NCI-H1417 treated with DMSO at 0.1 percent for 48 hours (cell line): ENCODE measurements around the gene ADAM10.
A peak's percentile ranks its signal among the peaks of the same experiment; 100 is the strongest.
"Not testable (repeated sequence)": the region's sequence is repeated elsewhere in the genome, so short reads cannot be mapped to it uniquely, and the experiment has no call there.

Experiments
- DNase-seq: peaks from one replicate; lab custom pipeline; 2025; lab: John Stamatoyannopoulos, UW

The ADAM10 gene

GRCh38 chr15:58671186-58671585 is 78.3 kb downstream of the ADAM10 start:
- no peak for DNase-seq

GRCh38 chr15:58669108-58669507 is 80.4 kb downstream of the ADAM10 start:
- peak; percentile 85 for DNase-seq

DNA sequence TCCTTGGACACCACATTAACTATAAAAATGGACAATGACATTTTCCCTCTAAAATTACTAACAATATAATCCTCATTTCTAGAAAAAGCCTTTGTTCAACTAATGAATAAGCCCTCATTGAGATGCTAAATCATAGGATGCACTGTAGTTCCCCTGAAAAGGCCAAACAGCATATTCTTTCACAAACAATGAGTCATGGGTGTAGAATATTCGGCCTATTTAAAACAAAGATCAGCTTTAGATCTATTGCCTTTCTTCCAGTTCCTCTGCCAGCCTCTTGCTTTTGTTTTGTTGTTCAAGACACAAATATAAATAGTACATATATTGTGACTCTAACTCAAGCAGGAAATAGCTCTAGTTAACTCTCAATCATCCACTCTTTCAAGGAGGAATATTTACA is 82.5 kb downstream of the ADAM10 start:
- no peak for DNase-seq

DNA sequence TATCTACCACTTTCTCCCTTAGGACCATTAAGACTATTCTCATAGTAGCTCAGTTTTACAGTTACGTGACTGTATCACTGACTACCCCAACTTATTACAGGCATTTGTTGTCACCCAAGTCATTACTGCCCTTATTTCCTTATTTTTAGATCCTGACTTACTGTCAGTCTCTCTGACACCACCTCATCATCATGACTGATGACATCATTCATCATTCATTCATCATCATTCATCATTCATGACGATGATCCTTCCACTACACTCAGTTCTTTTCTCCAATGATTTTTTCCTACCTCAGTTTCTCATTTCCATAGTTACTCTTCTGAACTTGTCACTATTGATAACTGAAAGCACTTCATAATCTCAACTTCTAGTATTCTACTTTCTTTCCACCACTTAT is 83.8 kb downstream of the ADAM10 start:
- DNase-seq = no peak

GRCh38 chr15:58650102-58650501 is 99.4 kb downstream of the ADAM10 start:
- no peak for DNase-seq

DNA sequence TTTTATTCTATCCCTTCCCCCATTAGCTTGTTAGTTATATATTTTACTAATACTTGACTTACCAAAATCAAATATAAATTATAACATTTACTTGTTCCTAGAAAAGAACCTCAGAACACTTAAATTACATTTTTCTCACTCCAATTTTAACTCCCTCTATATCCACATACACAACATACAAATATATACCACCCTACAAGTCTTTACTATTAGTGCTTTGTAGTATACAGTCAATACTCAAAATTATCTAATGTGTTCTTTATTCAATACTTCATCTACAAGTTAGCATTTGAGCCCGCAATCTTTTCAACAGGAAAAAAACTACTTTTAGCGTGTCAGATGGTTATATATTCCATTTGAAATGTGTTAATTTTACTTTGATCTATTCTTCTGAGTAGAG is 100.3 kb downstream of the ADAM10 start:
- DNase-seq = no peak

GRCh38 chr15:58643996-58644395 is 105.5 kb downstream of the ADAM10 start:
- DNase-seq = no peak

GRCh38 chr15:58641660-58642059 is 107.8 kb downstream of the ADAM10 start:
- no peak for DNase-seq

GRCh38 chr15:58639992-58640391 is 109.5 kb downstream of the ADAM10 start:
- no peak for DNase-seq

GRCh38 chr15:58639002-58639756 is 110.3 kb downstream of the ADAM10 start:
- DNase-seq = no peak

DNA sequence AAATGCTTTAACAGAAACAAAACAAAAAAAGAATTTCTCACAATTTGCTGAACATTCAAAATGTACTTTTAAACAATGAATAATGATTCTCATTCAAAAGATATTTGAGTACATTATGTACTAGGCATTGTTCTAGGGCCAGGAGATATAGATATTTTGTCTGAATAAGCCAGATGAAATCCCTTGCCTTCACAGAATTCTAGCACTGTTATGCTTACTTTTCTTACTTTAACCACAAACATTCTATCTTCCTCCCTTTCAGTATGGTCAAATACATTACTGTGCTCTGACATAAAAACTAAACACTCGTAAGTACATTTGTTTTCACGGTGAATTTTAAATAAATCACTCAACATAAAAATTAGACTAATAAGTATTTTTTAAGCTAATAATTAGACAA is 116.7 kb downstream of the ADAM10 start:
- DNase-seq = no peak

DNA sequence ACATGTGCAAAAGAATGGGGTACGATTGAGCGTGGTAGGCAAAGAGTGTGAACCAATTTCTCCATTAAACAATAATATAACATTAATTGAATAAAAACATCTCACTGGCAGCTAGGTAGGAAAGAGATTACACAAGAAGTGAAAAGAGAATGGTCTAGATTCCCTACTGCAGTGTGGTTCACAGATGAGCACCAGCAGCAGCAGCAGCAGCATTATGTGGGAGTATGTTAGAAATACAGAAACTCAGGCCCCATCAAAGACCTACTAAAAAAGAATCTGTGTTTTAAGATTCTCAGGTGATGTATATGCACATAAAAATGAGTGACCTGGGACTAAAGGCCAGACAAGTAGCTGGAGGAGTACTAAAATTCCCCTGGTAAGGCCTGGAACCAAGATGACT is 118.2 kb downstream of the ADAM10 start:
- DNase-seq = no peak

GRCh38 chr15:58629625-58630024 is 119.9 kb downstream of the ADAM10 start:
- no peak for DNase-seq

- DNase-seq = no peak
These were observed 121.1 kb downstream of the ADAM10 start for GRCh38 chr15:58628206-58628947.

- DNase-seq = no peak
These were observed 121.8 kb downstream of the ADAM10 start for GRCh38 chr15:58627701-58628100.

DNA sequence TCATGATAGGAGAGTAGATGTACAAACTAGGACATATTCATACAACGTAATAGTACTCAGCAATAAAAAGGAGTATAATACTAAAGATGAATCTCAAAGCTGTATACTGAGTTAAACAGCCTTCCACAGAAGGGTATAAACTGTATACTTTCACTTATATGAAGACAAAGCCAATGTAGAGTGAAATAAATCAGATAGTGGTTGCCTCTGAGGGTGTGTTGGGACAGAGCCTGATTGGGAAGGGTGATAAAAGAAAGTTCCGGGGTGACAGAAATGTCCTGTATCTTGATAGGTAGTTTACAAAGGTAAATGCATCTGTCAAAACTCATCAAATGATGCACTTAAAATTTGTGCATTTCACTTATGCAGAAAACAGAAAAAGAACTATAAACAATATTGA is 122.5 kb downstream of the ADAM10 start:
- no peak for DNase-seq

GRCh38 chr15:58626378-58626777 is 123.1 kb downstream of the ADAM10 start:
- DNase-seq = no peak

GRCh38 chr15:58622877-58623276 is 126.6 kb downstream of the ADAM10 start:
- no peak for DNase-seq

DNA sequence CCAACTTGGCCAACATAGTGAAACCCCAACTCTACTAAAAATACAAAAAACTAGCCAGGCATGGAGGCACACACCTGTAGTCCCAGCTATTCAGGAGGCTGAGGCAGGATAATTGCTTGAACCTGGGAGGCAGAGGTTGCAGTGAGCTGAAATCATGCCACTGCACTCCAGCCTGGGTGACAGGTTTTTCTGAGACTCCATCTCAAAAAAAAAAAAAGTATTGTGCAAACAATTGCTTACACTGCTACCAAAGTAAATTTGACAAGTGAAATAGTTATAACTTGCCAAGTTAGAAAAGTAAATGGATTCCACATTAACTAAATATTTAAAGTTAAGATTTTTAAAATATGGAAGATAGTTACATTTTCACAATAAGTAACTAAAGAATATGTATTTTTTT is 129.2 kb downstream of the ADAM10 start:
- DNase-seq = not testable (repeated sequence)

- DNase-seq = no peak
These were observed 133.3 kb downstream of the ADAM10 start for GRCh38 chr15:58616171-58616570.

DNA sequence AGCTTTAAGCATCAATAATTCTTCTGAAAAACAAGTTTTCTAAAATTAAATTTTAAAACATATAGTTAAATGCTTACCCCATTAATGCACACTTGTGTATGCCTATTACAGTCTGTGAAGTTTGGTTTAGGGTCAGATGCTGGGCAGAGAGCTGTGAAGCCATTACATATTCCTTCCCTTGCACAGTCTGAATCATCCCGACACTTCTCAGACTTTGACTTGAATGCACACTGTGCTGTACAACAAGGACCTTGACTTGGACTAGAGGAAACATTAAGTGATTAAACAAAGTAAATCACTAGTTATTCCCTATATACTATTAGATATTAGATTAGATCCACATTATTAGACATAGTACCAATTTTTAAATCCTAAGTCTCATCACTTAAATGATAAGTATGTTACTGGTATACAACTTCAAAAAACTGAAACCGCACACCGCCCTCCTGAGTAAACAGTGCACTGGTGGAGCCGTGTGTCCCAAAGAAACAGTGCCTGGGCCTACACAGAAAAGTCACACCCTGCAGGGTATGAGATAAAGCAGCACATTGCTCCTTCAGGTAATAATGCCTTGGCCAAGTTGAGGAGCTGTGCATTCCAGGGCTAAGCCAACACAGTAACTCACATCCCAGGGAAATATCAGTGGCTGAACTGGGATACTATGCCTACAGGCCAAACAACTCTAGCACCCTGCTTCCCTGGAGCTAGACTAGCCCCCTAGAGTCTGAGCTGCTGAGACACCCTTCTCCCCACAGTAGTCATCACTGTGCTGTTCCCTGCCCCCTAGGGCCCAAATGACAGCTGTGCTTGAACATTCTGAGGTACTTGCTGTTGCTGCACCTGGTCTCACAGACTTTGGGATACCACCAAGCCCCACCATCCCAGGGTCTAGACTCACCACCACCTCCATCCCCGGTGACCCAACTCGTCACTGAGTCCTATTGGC is 137.5 kb downstream of the ADAM10 start:
- no peak for DNase-seq

DNA sequence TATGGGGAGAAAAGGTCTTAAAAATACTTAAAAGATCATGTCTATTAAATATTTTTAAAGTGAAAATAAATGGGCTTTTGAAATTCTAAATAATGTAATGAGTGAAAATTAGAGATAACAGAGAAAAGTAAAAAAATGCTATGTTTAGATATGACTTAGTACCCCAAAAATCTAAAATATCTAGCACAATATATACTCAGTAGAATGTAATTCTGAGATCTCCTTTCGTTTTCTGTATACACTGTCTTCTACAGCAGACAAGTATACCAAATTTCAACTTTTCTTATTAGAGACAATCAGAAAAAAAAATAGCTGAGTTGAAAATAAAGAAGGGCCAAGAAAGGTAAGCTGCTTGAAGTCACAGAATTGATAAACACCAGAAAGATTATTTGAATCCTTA is 140.8 kb downstream of the ADAM10 start:
- DNase-seq = no peak
